GM21528 (cell line): ENCODE data around the gene ADISSP.
"Not testable (repeated sequence)": the region's sequence is repeated elsewhere in the genome, so short reads cannot be mapped to it uniquely, and the experiment has no call there.

ENCODE experiments used
- ATAC-seq: cut with Tn5 transposase; IDR thresholded peaks from one replicate; pipeline ENCODE4 v1.9.1; 2021; ENCODE audit warnings: mild to moderate bottlenecking, moderate library complexity; ENCODE audit not compliant: unreplicated experiment, low FRiP score

Gene ADISSP

GRCh38 chr20:3798373-3798768, 30.8 kb upstream of the ADISSP start:
- no peak for ATAC-seq

GRCh38 chr20:3797592-3798372, 30.2 kb upstream of the ADISSP start:
- no peak for ATAC-seq

- ATAC-seq: no peak
These were observed 29.6 kb upstream of the ADISSP start for GRCh38 chr20:3797226-3797545.

DNA sequence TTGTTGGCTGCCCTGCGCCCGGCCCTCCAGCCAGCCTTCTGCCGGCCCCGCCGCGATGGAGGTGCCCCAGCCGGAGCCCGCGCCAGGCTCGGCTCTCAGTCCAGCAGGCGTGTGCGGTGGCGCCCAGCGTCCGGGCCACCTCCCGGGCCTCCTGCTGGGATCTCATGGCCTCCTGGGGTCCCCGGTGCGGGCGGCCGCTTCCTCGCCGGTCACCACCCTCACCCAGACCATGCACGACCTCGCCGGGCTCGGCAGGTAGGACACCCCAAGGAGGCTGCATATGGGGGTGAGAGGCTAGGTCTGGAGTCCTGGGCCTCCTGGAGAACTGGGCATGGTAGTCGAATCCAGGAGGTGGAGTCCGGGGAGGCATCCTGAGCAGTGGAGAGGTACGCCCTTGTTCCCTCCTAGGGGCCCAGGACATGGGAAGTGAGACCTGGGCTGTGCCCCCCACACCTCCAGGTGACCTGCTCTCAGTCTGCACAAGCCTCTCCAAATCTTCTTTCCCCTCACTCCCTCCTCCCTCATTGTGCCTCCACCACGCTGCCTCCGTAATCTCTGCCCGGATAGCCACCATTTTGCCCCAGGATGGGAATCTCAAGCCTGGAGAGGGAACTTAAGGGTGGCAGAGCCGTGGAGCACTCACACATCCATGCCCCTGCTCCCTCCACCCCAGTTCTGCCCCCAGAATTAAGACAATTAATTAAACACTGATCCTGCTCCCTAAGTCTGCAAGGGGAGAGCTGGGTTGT, 29.1 kb upstream of the ADISSP start:
- peak; percentile 2 for ATAC-seq

- ATAC-seq: peak; percentile 68
These were observed 28.2 kb upstream of the ADISSP start, which contains the start of gene CDC25B for GRCh38 chr20:3795511-3796468. CDC25B (plus strand) TSS chr20:3796310; CDS start chr20:3796532, 222 bp downstream.

GRCh38 chr20:3794701-3795420, 27.3 kb upstream of the ADISSP start:
- ATAC-seq: no peak

- ATAC-seq: not testable (repeated sequence)
These were observed 26.6 kb upstream of the ADISSP start for GRCh38 chr20:3794168-3794567.

GRCh38 chr20:3789201-3789600, 21.6 kb upstream of the ADISSP start:
- ATAC-seq: not testable (repeated sequence)

DNA sequence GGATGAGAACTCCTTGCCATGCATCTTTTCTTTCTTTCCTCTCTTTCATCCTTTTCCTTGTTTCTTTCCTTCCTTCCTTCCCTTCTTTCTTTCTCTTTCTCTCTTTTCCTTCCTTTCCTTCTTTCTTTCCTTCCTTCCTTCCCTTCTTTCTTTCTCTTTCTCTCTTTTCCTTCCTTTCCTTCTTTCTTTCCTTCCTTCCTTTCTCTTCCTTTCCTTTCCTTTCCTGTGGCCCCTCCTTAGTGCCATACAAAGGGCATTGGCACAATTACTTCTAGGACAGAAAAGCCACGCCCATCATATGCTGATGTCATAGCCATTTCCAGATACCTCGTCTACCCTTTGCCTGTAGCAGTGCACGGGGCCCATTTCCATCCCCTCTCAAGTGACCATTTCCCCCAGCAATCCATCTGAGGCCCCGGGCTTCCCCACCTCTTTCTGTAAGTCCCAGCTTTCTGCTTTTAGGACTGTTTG, 21.2 kb upstream of the ADISSP start:
- no peak for ATAC-seq

- ATAC-seq: no peak
These were observed 19.9 kb upstream of the ADISSP start for GRCh38 chr20:3787324-3788014.

- peak; percentile 71 for ATAC-seq
These were observed 19.2 kb upstream of the ADISSP start, which contains the start of gene CENPB for GRCh38 chr20:3786665-3787323. CENPB (minus strand) TSS chr20:3786740; CDS start chr20:3786483, 257 bp downstream.

DNA sequence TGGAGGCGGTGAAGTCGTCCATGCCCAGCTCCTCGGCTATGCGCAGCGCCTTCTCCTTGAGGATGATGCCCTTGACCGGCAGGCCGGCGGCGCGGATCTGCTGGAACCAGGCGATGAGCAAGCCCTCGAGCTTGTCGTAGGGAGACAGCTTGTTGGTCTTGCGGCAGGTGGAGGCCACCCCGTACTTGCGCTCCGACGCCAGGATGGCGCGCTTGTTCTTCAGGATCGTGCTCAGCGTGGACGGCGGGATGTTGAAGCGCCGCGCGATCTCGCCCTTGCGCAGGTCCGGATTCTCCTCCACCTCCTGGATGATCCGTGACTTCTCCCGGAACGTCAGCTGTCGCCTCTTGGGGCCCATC, 18.6 kb upstream of the ADISSP start:
- ATAC-seq: peak; percentile 10

- no peak for ATAC-seq
These were observed 17.9 kb upstream of the ADISSP start for GRCh38 chr20:3785240-3786125.

- no peak for ATAC-seq
These were observed 17.3 kb upstream of the ADISSP start for GRCh38 chr20:3784863-3785239.

DNA sequence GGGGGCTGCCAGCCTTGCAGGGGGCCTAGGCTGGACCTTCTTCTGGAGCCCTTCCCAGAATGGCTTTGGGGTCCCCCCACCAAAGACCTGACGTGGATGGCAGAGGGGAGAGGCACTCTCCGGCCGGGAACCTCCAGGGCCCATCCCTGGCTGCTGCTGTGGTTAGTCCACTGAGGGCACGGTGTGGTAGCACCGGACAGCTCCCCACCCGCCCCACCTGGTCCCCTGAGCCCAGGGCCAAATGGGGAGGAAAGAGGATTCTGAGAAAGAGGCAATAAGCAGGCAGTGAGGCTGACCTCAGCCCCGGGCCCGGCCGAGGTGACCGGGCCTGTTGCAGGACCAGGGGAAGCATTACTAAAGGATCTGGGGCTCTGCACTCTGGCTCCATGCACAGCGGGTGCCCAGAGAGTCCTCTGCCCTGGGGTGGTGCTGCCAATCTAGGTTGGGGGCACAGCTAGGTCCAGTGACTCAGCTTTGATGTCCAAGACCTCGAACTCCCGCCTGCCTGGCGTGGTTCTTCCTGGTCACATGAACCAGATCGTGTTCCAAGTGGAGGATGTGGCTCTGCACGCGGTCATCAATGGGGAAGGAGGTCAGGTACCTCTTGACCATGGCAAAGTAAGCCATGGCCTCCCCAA, 16.8 kb upstream of the ADISSP start:
- ATAC-seq: no peak

DNA sequence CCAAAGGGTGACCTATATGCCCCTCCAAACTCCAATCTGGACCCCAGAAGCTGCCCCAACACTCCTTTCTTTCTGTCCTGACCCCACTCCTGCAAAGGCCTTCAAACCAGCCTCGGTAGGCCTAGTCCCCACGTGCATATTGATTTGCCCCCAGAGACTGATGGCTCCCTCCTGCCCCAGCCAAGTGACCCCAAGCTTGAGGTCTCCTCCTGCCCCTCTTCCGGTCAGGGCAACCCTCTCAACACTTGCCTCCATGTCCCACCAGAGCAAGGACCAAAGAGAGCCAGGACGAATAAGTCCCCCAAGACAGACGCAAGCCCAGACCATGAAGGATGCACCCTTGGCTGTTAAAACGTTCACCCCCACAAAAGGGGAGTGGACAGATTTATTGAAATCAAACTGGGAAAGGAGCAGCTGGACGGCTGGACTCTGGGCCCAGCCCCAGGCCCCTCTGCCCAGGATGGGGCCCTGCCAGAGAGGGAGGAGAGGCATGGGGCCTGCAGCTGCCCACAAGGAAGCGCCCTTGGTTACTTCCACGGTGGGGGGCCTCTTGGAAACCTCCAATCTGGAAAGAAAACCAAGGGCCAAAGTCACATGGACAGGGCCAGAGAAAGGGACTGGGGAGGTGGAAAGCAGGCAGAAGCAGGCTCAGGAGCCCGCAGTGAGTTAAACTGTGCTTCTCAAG, 16.1 kb upstream of the ADISSP start:
- ATAC-seq: no peak

DNA sequence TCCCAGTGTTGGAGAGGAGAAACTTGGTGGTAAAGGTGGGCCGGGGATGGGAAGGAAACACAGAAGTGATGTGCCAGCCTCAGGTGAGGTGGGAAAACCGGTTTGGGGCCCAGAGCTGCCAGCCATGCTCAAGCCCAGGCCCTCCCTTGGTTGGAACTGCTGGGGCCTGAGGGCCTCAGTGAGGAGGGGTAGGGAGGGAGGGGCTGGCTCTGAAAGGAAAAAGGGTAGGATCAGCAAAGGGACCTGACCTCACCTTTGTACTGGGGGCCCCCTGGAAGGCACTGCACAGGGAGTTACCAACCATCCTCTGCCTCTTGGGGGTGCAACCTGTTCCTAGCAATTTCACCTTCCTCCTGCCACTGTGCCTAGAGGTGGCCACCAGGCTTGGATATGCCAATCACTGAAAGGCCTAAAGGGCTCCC, 15.5 kb upstream of the ADISSP start:
- no peak for ATAC-seq
